HG03095 (cell line): ENCODE data around the gene VWA8.

Source experiments
- ATAC-seq: cut with Tn5 transposase; IDR thresholded peaks from one replicate; pipeline ENCODE4 v1.9.1; 2021; ENCODE audit warnings: moderate library complexity; ENCODE audit not compliant: unreplicated experiment

VWA8 gene

DNA sequence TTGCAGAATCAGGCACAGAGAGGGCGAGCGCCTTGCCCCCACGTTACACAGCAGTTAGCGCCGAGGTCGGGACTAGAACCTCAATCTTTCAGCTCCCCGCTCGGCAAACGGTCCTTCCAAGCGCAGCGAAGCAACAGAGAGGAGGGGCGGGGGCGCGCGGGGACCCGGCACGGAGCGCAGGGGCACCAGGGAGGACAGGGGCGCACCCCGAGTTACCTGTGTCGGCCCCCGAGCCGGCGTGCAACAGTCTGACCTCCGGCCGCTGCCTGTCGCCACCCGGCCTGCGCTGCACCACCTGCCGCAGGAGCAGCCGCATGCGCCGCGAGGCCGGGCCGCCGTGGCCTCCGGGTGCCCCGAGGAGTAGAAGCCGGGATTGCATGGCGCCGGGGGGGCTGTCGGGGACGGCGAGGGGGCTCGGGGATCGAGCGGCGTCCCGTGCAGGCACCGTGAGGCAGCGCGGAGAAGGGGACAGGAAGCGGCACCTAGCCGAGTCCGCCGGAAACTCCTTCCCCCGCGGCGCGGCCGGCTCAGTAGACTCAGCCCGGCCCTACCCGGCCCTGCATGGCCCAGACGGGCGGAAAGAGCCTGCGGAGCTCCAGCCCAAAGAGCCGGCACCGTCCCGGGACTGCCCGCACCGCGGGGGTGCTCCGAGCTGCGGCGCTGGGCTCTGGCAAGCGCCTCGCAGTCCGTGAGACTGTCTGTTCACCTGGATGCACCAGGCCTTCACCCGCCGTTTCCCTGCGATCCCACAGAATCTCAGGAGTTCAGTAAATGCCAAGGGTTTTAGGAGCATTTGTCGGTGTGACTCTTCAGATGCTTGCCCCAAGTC is at the start of gene VWA8:
VWA8 (minus strand) TSS at position 473 of the 829 bp plus-strand sequence; CDS start at position 379, 94 bp downstream.
- peak; percentile 88 for ATAC-seq

DNA sequence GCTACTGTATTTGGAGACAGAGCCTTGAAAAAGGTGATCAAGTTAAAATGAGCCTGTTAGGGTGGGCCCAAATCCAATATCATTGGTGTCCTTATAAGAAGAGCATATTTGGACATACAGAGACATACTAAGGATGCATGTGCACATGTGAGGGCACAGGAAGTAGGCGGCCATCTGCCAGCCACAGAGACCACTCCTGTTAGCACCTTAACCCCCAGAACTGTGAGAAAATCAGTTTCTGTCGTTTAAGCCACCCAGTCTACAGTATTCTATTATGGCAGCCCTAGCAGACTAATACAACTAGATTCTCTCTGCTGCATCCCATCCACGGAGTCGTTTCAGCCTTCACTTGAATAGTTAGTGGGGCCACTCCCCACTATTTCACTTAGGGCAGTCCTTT is 48.1 kb upstream of the VWA8 start:
- no peak for ATAC-seq

DNA sequence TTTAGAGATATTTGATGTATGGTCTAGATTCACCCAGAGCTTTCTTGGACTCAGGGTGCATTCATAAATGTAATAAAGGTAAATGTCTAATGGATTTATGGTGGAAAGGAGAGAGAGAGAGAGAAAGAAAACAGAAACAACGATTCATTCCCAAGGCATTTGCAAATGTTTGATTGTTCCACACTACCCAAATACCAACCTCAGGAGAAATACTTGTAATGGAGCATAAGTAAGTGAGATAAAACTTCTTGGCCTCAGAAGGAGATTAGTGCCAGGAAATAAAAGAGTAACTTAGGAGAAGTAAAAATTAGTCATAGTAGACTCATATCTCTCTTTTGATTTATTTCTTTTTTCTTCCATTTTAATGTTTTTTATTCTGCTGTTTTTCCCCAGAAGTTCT is 46.9 kb upstream of the VWA8 start:
- ATAC-seq = no peak

DNA sequence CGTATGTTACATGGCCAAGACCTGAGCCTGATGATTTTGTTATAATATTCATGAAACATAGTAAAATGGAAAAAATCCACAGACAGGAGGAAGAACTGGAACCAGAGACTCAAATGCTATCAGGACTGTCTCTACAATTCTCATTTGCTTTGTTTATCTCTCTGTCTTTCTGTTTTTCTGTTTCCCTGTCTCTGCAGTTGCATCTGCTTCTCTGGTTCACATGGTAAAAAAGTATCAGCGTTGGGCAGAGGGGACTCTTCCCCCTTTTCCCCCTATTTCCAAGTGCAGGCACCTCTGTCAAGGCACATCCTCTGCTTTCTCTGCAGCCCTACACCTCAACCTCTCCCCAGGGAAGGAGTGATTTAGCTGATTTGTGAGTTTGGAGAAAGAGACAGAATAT is 41.2 kb upstream of the VWA8 start:
- no peak for ATAC-seq

DNA sequence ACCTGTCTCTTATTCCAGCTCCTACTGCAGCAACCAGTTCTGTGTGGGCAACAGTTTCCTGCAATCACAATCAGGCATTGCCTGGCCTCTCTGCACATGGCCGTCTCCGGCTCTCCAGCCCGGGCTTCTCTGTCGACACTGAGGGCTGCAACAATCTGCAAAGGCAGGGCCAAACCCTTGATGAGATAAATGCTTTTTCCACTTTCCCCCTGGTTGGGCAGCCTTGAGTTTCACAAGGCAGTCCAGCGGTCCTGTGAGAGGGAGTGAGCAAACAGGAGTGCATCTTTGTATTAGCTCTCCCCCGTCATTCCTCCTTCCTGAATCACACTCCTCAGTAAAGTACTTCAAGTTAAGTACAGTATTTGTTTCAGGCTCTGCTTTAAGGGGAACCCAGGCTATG is 40.7 kb upstream of the VWA8 start:
- ATAC-seq = no peak

DNA sequence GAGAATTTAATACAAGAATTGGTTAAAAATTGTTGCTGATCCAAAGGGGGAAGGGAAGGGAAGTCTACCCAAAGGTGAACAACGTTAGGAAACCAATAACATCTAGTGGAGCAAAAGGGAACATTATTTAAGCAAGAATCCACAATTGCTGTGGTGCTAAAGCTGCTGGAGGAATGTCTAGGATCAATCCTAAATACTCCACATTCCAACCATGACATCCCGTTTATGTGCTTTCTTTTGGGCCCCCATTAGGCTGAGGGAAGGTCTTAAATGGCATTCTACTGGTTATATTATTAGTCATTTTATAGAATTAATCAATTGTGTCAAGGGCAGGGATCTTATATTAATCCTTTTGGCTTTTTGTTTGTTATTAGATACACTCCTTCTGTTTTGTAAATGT is 39.9 kb upstream of the VWA8 start:
- no peak for ATAC-seq

DNA sequence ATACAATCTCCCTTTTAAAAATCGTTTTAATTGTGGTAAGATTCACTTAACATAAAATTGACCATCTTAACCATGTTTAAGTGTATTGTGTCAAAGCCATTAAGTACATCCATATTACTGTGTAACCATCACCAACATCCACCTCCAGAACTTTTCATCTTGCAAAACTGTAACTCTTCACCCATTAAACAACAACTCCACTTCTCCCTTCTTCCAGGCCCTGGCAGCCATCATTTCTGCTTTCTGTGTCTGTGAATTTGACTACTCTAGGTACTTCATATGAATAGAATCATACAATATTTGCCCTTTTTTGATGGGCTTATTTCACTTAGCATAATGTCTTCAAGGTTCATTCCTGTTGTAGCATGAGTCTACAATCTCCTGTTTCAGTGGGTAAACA is 36.5 kb upstream of the VWA8 start:
- no peak for ATAC-seq

DNA sequence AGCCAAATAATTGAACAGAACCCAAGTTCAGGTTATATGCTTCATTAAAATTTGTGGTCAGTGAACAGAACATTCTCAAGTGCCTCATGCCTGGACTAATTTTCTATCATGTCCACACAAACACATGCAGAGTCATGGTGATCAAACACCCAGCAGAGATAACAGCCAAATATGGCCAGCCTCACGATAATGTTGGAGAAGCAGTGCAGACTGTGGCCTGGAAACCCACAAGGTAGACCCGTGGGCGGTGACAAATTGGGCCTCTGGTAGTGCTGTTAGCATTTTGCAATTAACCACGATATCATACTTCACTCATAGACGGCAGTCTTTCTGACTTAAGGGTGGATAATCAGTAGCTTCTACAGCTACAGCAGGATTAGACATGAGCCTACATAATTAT is 35.0 kb upstream of the VWA8 start:
- no peak for ATAC-seq

DNA sequence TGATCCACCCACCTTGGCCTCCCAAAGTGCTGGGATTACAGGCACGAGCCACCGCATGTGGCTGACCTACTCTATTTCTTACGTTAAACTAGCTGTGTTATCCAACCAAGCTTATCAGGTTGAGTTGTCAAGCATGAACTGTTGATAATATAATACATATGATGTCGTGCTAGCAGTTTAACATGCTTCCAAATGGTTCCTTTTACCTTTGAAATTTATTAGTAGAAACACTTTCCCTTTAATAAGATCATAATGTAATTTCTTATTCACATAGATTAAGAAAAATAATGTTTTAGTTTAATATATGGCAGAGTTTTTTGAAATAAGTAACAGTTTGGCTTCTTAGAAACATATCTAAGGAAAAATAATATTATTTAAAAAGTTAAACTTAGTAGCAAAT is 34.4 kb upstream of the VWA8 start:
- ATAC-seq = no peak

DNA sequence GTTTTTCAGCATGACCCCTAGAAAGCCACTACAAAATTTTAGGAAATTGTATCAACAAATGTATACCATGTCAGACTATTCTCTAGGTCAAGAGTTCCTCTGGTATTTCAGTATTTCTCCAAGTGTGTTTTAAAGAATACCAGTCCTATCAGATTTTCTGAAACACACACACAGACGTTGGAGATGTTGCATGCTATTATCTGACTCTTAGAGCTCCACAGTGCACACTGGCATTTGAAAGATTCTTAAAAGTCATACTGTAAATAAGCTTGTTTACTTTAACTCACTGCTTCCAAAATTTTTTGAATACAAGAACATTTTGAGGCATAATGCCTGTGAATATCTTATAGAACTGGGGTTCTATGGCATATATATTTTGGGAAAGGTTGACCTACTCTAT is 33.8 kb upstream of the VWA8 start:
- no peak for ATAC-seq

DNA sequence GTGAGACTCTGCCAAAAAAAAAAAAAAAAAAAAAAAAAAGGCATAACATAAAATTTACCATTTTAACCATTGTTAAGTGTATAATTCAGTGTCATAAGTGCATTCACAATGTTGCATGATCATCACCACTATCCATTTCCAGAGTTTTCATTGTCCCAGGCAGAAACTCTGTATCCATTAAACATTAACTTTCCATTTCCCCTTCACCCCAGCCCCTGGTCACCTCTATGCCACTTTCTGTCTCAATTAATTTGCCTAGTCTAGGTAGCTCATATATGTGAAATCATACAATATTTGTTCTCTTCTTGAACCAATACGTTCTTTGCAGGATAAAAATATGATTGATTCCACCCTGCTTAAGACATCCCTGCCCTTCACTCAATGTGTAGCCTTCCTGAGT is 31.0 kb upstream of the VWA8 start:
- ATAC-seq = no peak

DNA sequence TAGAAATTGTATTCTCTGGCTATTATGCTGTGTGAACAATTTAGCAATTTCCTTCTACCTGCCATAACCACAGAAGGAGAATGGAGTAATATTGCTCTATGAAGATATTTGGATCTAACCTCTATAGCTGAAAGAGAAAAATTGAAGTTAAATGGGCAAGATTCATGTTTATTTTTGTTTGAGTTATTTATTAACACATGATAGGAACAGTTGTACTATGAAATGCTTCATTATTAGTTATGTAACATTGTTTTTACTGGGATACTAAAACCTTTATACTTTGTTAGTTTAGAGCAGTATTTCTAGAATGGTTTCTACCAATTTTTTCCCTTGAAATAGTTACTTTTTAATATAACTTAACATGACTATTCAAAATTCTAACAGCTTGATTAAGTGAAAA is 27.3 kb upstream of the VWA8 start:
- no peak for ATAC-seq

DNA sequence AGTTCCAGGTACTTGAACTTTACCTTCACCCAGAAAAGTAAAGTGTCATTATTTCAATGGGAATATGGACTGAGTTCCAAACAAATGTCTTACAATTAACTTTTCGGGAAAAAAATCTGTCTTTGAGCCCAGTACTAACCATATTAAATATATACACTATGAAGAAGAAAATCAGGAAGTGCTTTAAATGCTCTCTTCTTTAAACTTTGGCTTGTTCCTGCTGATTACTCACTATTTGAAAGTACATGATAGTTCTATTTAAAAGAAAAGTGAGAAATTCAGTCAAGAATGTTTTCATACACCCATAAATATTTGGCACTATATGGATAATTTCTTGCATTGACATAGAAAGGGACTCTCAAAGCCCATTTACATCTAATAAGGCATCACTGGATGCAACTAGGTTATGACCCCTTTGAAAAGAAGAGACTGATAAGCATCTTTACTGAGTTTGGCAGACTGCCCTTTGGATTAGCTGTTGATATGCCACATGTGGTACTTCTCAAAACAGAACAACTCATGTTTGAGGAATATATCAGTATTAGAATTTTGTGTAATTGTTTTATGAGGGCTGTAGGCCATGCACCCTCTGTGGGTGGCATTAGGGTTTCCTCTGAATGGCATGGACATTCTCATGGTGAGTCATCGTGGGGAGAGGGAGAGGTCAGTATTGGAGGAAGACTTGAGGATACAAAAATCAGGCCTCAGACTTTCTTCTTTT is 25.0 kb upstream of the VWA8 start:
- no peak for ATAC-seq

DNA sequence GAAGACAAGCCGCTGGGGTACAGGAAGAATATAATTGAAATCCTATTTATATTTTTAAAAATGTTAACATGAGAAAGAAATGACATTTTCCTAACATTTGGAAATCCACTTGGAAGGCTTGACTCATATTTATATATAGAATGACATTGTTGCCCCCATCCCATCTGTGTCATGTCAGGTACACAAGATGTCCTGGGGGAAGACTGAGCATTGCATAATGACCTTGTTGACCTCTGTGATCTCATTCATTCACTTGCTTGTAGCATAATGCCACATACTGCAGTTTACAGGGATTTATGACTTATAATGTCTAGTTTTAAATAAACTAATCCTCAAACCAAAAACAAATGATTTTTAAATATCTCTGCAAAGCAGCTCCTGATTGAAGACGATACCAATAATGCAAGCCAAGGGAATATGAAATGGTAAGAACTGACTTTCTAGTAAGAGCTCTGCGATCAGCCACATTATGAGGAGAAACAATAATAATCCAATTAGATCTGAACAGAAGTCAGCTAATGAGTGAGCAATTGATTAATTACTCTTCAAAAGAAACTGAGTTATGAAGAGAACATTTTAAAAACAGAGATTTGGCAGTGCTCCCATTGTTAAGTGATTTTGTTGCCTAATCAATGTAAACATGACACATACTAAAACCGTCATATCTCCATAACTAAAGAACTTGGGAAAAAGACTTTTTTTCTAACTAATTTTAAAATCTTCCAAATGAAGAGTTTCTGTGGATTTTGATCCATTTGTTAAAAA is 21.2 kb upstream of the VWA8 start:
- ATAC-seq = no peak

DNA sequence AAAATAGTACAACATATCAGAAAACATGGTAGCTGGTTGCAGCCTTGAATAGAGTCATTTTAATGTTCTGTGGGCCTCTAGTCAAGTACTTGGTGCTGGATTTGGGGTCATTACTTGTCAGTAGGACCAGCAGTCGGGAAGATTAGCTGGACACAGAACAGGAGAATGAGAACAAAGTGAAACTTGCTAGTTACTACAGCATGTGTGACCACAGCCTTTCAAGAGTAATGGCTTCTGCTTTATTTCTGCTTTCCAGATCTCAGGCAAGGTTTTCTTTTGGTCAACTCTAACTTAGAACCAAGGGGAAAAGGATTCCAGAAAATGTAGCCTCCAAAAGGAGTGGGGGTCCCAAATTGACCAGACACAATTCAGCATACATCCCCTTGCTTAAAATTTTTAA is 17.1 kb upstream of the VWA8 start:
- no peak for ATAC-seq

DNA sequence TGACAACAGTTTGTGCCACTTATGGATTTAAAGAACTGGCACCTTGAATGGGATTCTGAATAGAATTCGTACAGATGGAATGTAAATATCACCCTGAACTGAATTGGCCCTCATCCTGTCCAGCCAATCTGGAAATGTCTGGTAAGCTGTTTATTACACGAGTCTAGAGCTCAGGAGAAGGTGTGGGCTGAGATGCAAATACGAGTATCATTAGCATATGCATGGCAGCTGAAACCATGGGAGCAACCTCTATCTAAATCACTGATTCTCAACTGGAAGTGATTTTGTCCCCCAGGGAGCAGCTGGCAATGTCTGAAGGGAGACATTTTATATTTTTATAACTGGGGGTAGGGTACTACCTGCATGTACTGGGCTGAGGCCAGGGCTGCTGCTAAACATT is 15.6 kb upstream of the VWA8 start:
- ATAC-seq = no peak

DNA sequence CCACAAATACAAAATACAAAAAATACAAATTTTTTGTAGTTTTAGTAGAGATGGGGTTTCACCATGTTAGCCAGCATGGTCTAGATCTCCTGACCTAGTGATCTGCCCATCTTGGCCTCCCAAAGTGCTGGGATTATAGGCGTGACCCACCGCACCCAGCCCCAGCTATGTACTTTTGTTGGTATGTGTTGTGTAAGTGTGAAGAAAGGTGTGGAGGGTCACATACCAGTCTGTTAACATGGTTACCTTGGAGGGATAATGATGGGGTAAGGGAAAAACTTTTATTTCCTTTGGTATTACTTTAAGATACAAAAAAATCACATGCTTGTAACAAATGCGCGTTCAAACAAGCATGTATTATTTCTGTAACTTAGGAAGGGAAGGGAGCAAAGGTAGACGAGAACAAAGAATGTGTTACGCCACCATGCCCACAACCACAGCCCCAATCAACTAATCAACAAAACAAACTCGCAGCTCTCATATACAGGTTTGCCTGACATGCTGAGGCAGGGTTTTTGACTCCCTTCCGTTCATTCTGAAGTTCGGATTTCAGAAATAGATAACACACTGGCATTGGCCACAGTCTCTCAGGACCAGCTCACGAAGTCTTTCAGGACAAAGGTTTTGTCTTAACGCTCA is 13.5 kb upstream of the VWA8 start:
- no peak for ATAC-seq

DNA sequence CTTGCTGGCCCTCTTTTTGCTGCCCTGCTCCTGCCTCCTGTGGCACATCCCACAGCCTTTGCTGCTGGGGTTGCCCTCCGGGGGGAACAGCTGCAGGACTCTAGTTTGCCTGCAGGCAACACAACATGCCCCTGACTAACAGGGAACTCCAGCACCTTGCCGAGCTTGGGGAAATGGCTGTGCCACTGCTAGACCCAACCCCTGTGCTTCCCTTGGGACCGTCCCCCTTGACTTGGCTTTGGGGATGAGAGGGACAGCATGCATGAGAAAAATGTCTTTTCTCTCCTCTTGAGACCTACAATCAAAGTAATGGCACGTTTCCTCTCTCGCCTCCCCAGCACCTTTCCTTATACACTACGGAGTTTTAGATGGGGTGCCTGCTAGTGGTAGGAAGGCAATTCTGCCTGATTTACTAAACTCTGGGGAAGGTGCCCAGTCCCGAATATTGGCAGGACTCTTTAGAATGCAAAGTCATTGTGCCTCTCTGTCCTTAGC is 12.4 kb upstream of the VWA8 start:
- ATAC-seq = no peak

DNA sequence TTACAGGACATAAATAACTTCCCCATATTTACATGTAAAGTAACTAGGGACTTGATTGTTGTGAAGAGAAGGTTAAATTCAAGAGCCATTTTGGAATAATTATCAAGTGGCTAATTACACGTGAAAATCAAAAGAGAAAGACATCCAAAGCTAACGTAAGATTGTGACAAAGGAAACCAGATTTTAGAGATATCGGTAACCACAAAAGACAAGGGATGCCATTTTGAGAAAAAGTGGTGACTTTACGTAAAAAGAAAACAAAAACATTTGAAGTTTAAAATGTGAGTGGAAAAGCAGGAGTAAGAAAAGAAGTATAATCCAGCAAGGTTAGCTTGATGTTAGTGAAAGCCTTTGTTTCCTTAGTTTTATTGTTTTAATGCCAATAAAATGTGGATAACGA is 10.9 kb upstream of the VWA8 start:
- no peak for ATAC-seq

DNA sequence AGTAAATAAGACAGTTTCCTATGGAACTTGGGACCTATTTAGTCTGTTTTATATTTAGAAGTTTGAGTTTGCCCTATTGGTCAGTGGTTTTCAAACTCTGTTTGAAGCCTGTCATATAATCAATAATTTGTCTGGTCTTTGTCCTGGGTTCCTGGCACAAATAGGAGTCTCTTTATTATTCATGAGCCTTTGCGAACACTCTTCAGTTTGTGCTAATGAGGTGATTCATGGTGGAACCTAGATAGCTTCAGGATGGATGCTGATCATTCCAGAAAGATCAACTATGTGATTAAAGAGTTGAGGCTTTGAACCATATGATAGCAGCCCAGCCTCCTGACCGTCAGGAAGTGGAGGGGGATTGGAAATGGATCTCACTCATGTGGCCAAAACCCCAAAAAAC is 10.0 kb upstream of the VWA8 start:
- no peak for ATAC-seq

DNA sequence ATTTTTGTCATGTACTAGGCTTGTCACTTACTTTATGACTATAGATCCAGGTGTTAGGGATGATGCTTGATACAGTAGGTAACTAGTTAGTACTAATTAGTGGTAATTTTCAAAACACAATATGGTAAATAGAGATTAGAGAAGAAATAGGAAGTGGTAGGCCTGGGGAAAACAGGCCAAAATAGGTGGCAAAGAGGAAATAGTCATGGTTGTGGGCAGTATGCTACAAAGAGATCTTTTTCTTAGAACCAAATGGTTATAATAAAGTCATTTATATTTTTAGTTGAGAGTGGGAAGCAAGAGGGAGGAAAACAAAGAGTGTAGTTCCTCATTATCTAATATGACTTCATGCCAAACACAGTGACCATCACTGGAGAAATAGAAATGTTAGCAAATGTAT is 9.1 kb upstream of the VWA8 start:
- no peak for ATAC-seq
